SK-N-SH (cell line): Measurements from ENCODE around the gene RASA3. TPM values are rescaled to one million over a fixed set of nuclear protein-coding genes. Genes with fewer than 3 reads are reported as not detected.

Experiments
- CTCF ChIA-PET: fragments of 300-600, 350-600 bp; formaldehyde crosslinking; extraction: SDS; loops from one replicate; lab custom pipeline; 2021; lab: Yijun Ruan, JAX
- POLR2A ChIA-PET: fragments of 350-600 bp; sonication (Branson Sonifier 250); formaldehyde crosslinking; extraction: SDS; loops from one replicate; lab custom pipeline; 2020; ENCODE audit warnings: antibody characterized with exemption, inconsistent platforms; lab: Yijun Ruan, JAX
- DNase-seq: peaks from one replicate; pipeline ENCODE4 v3.0.0; 2012
- H2AFZ ChIP-seq: fragments of 200-600 bp; sonication (generic); 2 replicates; pipeline ENCODE4 v1.8.1; 2016; ENCODE audit warnings: antibody characterized with exemption, mild to moderate bottlenecking, low read depth
- H3F3A ChIP-seq: fragments of 200-600 bp; sonication (generic); replicated peaks from 2 replicates; pipeline ENCODE3; 2016; ENCODE audit warnings: antibody characterized with exemption, mild to moderate bottlenecking; ENCODE audit not compliant: insufficient read depth
- H3K27ac ChIP-seq, 2 experiments: fragments of 200-500 bp in 1 of 2; fragments of 200-600 bp in 1 of 2; sonication (Bioruptor generic) in 1 of 2; sonication (generic), shearing (Covaris generic) in 1 of 2; 2 replicates each; pipeline versions ENCODE4 v1.5.1 to v1.6.1; 2014 to 2016; ENCODE audit warnings: low read depth in 2 of 2, inconsistent platforms in 1 of 2, low read length in 1 of 2, mild to moderate bottlenecking in 1 of 2, mixed read lengths in 1 of 2
- H3K27me3 ChIP-seq: fragments of 200-600 bp; sonication (generic), shearing (Covaris generic); 2 replicates; pipeline ENCODE4 v1.6.1; 2016; ENCODE audit warnings: mixed run types; ENCODE audit not compliant: insufficient read depth
- H3K36me3 ChIP-seq, 2 experiments: fragments of 200-500 bp in 1 of 2; fragments of 200-600 bp in 1 of 2; sonication (Bioruptor generic) in 1 of 2; sonication (generic) in 1 of 2; replicated peaks in 1 of 2; 2 replicates each; pipeline versions ENCODE3 to v1.5.1; 2014 to 2016; ENCODE audit warnings: low read length in 1 of 2, mild to moderate bottlenecking in 1 of 2; ENCODE audit not compliant: insufficient read depth in 2 of 2, control insufficient read depth in 1 of 2
- H3K4me1 ChIP-seq, 2 experiments: fragments of 200-500 bp in 1 of 2; fragments of 200-600 bp in 1 of 2; sonication (Bioruptor generic) in 1 of 2; sonication (generic), shearing (Covaris generic) in 1 of 2; 2 replicates each; pipeline versions ENCODE4 v1.5.1 to v1.6.1; 2014 to 2016; ENCODE audit warnings: low read depth in 1 of 2, low read length in 1 of 2, mixed run types in 1 of 2; ENCODE audit not compliant: insufficient read depth in 2 of 2, control insufficient read depth in 1 of 2
- H3K4me2 ChIP-seq: fragments of 200-600 bp; sonication (generic), shearing (Covaris generic); 2 replicates; pipeline ENCODE4 v1.6.1; 2017; ENCODE audit warnings: mixed run types
- H3K4me3 ChIP-seq, 2 experiments: fragments of 200-500 bp in 1 of 2; fragments of 200-600 bp in 1 of 2; sonication (Bioruptor generic) in 1 of 2; sonication (generic), shearing (Covaris generic) in 1 of 2; 2 replicates each; pipeline versions ENCODE4 v1.5.1 to v1.8.1; 2014 to 2016; ENCODE audit warnings: low read depth in 2 of 2, inconsistent platforms in 1 of 2, low read length in 1 of 2, mild to moderate bottlenecking in 1 of 2, mixed read lengths in 1 of 2, moderate library complexity in 1 of 2
- H3K79me2 ChIP-seq: fragments of 200-600 bp; sonication (generic); 2 replicates; pipeline ENCODE4 v1.8.1; 2017; ENCODE audit warnings: mild to moderate bottlenecking; ENCODE audit not compliant: insufficient read depth
- H3K9ac ChIP-seq: fragments of 200-600 bp; sonication (generic); 2 replicates; pipeline ENCODE4 v1.6.1; 2017; ENCODE audit warnings: mixed run types
- H3K9me2 ChIP-seq: fragments of 200-600 bp; sonication (generic); 2 replicates; pipeline ENCODE4 v1.6.1; 2017; ENCODE audit warnings: mixed run types
- H3K9me3 ChIP-seq: fragments of 200-600 bp; sonication (generic); 2 replicates; pipeline ENCODE4 v1.6.1; 2017; ENCODE audit warnings: mixed run types, mild to moderate bottlenecking, moderate library complexity
- H4K20me1 ChIP-seq: fragments of 200-600 bp; sonication (generic); 2 replicates; pipeline ENCODE4 v1.6.1; 2017; ENCODE audit warnings: mild to moderate bottlenecking, mixed run types; ENCODE audit not compliant: insufficient read depth
- CHD2 ChIP-seq: fragments of 150-350 bp; IDR thresholded peaks from 2 replicates; pipeline ENCODE4 v1.6.1; 2018; ENCODE audit warnings: low read length; ENCODE audit not compliant: partially characterized antibody
- EZH2phosphoT487 ChIP-seq: fragments of 200-600 bp; sonication (generic); IDR thresholded peaks from 2 replicates; pipeline ENCODE4 v1.6.1; 2017; ENCODE audit warnings: low read depth, mixed run types, mild to moderate bottlenecking, antibody characterized with exemption, moderate library complexity, borderline replicate concordance
- FOXM1 ChIP-seq: IDR thresholded peaks from 2 replicates; pipeline ENCODE4 v1.4.0; 2012; ENCODE audit warnings: low read depth, mild to moderate bottlenecking
- GABPA ChIP-seq: IDR thresholded peaks from 2 replicates; pipeline ENCODE4 v1.4.0; 2012; ENCODE audit warnings: low read depth, mild to moderate bottlenecking
- JUND ChIP-seq: IDR thresholded peaks from 2 replicates; pipeline ENCODE4 v1.4.0; 2012
- MAX ChIP-seq: IDR thresholded peaks from 2 replicates; pipeline ENCODE4 v1.4.0; 2012; ENCODE audit warnings: low read depth
- MXI1 ChIP-seq: IDR thresholded peaks from 2 replicates; pipeline ENCODE4 v1.6.1; 2012; ENCODE audit warnings: mild to moderate bottlenecking, low read depth, low read length, improper control_type of control experiment
- NFIC ChIP-seq: IDR thresholded peaks from 2 replicates; pipeline ENCODE4 v1.4.0; 2012; ENCODE audit warnings: borderline replicate concordance
- NRF1 ChIP-seq: IDR thresholded peaks from 2 replicates; pipeline ENCODE4 v1.6.1; 2012; ENCODE audit warnings: low read depth, mild to moderate bottlenecking, low read length
- PBX3 ChIP-seq: IDR thresholded peaks from 2 replicates; pipeline ENCODE4; 2012
- RAD21 ChIP-seq: IDR thresholded peaks from 2 replicates; pipeline ENCODE4 v1.6.1; 2012; ENCODE audit warnings: mild to moderate bottlenecking, low read length
- RCOR1 ChIP-seq: fragments of 150-350 bp; IDR thresholded peaks from 2 replicates; pipeline ENCODE4 v1.6.1; 2017; ENCODE audit warnings: antibody characterized with exemption, low read length
- RXRA ChIP-seq: IDR thresholded peaks from 2 replicates; pipeline ENCODE4 v1.4.0; 2012; ENCODE audit warnings: low read depth, mild to moderate bottlenecking, borderline replicate concordance
- SIN3A ChIP-seq: IDR thresholded peaks from 2 replicates; pipeline ENCODE4 v1.6.1; 2012; ENCODE audit warnings: low read depth, mild to moderate bottlenecking, low read length, moderate library complexity, borderline replicate concordance
- SMC3 ChIP-seq: IDR thresholded peaks from 2 replicates; pipeline ENCODE4 v1.6.1; 2012; ENCODE audit warnings: low read depth, low read length, improper control_type of control experiment
- TAF1 ChIP-seq: IDR thresholded peaks from 2 replicates; pipeline ENCODE4 v1.6.1; 2012; ENCODE audit warnings: low read depth, mild to moderate bottlenecking, low read length, moderate library complexity, borderline replicate concordance
- TCF12 ChIP-seq: IDR thresholded peaks from 2 replicates; pipeline ENCODE4 v1.4.0; 2012
- TEAD4 ChIP-seq: IDR thresholded peaks from 2 replicates; pipeline ENCODE4 v1.4.0; 2012; ENCODE audit warnings: mild to moderate bottlenecking, borderline replicate concordance; ENCODE audit not compliant: insufficient read depth
- USF1 ChIP-seq: IDR thresholded peaks from 2 replicates; pipeline ENCODE4 v1.4.0; 2012; ENCODE audit warnings: low read depth, borderline replicate concordance
- YY1 ChIP-seq: IDR thresholded peaks from 2 replicates; pipeline ENCODE4 v1.4.0; 2012; ENCODE audit warnings: low read depth, mild to moderate bottlenecking
- ZBTB33 ChIP-seq: IDR thresholded peaks from 2 replicates; pipeline ENCODE4 v1.4.0; 2012; ENCODE audit warnings: low read depth, borderline replicate concordance
- WGBS: methylation state at CpG from one replicate; pipeline ENCODE4 v1.1.6; 2017; ENCODE audit warnings: low lambda C conversion rate; 5-methylcytosine and 5-hydroxymethylcytosine counted together
- polyA plus RNA-seq, 3 experiments: library from polyadenylated mRNA; depleted of rRNA; stranded (reverse); fragments of >200 nt; gene quantifications; 2 replicates each; pipeline ENCODE4 v1.2.3, GENCODE V29; 2012

RASA3 gene
- polyA plus RNA-seq, 1 of the 3 experiments (the other 2 are of a cell fraction) = 25.1 TPM

GRCh38 chr13:114065141-114065925 lies 67.1 kb downstream of the RASA3 start (continued):
- TF ChIP-seq ZBTB33 (0 out of 2 replicates have a peak, but pooled peaks have one; percentile 52), NRF1 (peak; percentile 77), FOXM1 (0 out of 2 replicates have a peak, but pooled peaks have one; percentile 39), SIN3A (peak; percentile 78; the same call in 1 of the 2 replicates), RXRA (peak; percentile 50; the same call in 1 of the 2 replicates), GABPA (no peak), JUND (peak; percentile 96), MXI1 (peak; percentile 59), RCOR1 (no peak), NFIC (peak; percentile 73), EZH2phosphoT487 (no peak), RAD21 (peak; percentile 6; the same call in 1 of the 2 replicates)

DNA sequence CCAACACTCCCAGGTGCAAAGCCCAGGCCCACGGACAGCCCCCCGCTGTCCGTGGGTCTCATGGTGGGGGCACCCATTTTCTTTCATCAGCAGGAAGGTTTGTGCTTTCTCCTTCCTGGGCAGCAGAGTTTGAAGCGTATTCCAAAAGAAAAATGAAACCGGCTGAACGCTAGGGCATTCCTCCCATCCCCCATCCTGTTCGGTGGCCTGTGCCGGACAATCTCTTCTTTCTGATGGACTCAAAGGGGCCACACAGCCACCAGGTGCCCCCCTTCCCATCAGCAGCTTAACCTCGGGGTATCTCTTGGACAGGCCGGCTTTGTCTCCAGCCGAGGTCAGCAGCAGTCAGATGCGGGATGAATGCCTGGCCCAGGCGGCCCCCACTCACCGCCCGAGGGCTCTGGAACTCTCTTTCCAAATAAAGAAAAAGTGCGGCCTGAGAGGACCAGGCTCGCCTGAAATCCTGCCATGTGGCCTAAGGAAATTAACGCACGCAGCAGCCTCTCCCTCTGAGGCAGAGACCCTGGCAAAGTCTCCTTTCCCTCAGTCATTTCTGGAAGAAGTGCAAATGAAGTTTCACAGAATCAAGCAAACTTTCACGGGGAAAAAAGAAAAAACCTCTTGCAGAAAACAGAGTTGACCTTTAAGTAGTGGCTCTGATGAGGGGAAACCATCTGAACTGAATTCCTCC lies 67.8 kb downstream of the RASA3 start:
- no peak overlapping the region for H2AFZ ChIP-seq
- peak; percentile 83 for DNase-seq
- ChIA-PET POLR2A (interaction anchor here (1.0 kb wide), 1 partner anchor 13 kb away, joined by 5 read pairs; no protein-coding TSS in a partner anchor), CTCF (interaction anchor here (0.7 to 1.0 kb wide), 5 partner anchors 12 to 50 kb away, joined by 3 read pairs; no protein-coding TSS in a partner anchor)
- H3K36me3 ChIP-seq = peaks cover 3 to 5% of the 10 kb centered on the region in 2 experiments
- 4% methylated on average over 13 of the region's 20 CpGs for WGBS
- H3K27ac ChIP-seq = peak overlapping the region; percentile 99 to 100
- H3F3A ChIP-seq = peaks cover 54% of the 10 kb centered on the region
- peak overlapping the region; percentile 33 to 64 for H3K4me3 ChIP-seq
- no peaks in the 10 kb centered on the region for H3K9me3 ChIP-seq
- no peaks in the 10 kb centered on the region for H3K9me2 ChIP-seq
- H3K27me3 ChIP-seq = no peaks in the 10 kb centered on the region
- H3K79me2 ChIP-seq = peaks cover 84% of the 10 kb centered on the region
- H3K9ac ChIP-seq = peak overlapping the region; percentile 90
- H3K4me2 ChIP-seq = peak overlapping the region; percentile 90
- no peaks in the 10 kb centered on the region for H4K20me1 ChIP-seq
- peaks cover 47 to 52% of the 10 kb centered on the region in 2 experiments for H3K4me1 ChIP-seq
- TF ChIP-seq PBX3 = no peak
- TF ChIP-seq CHD2 = peak; percentile 68
- TF ChIP-seq RXRA = no peak
- peak; percentile 61; the same call in 1 of the 2 replicates for TF ChIP-seq MAX
- TF ChIP-seq YY1 = no peak; the same call in 1 of the 2 replicates
- no peak for TF ChIP-seq USF1
- TF ChIP-seq MXI1 = no peak; the same call in 1 of the 2 replicates
- TF ChIP-seq JUND = no peak
- TF ChIP-seq TAF1 = no peak
- no peak for TF ChIP-seq SMC3
- TF ChIP-seq NFIC = no peak
- TF ChIP-seq FOXM1 = no peak
- no peak for TF ChIP-seq TCF12
- no peak for TF ChIP-seq TEAD4
- TF ChIP-seq GABPA = no peak
- TF ChIP-seq ZBTB33 = no peak
- TF ChIP-seq RCOR1 = no peak
- TF ChIP-seq NRF1 = no peak
